GM19035 (cell line): ENCODE measurements around the gene BRDT.

ENCODE experiments used
- ATAC-seq: cut with Tn5 transposase; IDR thresholded peaks from one replicate; pipeline ENCODE4 v1.9.1; 2021; ENCODE audit not compliant: unreplicated experiment

Gene BRDT

GRCh38 chr1:91949356-91949699 is at the start of gene BRDT:
Gene BRDT (plus strand): TSS chr1:91949401. CDS start chr1:91962755, 13,354 bp downstream.
- ATAC-seq: no peak

- ATAC-seq: no peak
These were observed 48.6 kb upstream of the BRDT start for GRCh38 chr1:91900562-91900961.

- ATAC-seq: no peak
These were observed 48.0 kb upstream of the BRDT start for GRCh38 chr1:91901231-91901630.

GRCh38 chr1:91912266-91912665 is 36.9 kb upstream of the BRDT start:
- no peak for ATAC-seq

- ATAC-seq: no peak
These were observed 36.2 kb upstream of the BRDT start for GRCh38 chr1:91913018-91913417.

- no peak for ATAC-seq
These were observed 33.2 kb upstream of the BRDT start for GRCh38 chr1:91916046-91916445.

GRCh38 chr1:91916811-91917460 is 32.3 kb upstream of the BRDT start:
- no peak for ATAC-seq

- no peak for ATAC-seq
These were observed 29.2 kb upstream of the BRDT start for GRCh38 chr1:91919962-91920361.

GRCh38 chr1:91924146-91924545 is 25.1 kb upstream of the BRDT start:
- no peak for ATAC-seq

- no peak for ATAC-seq
These were observed 23.4 kb upstream of the BRDT start for GRCh38 chr1:91925644-91926435.

GRCh38 chr1:91928026-91928425 is 21.2 kb upstream of the BRDT start:
- no peak for ATAC-seq

- ATAC-seq: no peak
These were observed 20.0 kb upstream of the BRDT start for GRCh38 chr1:91929250-91929649.

- ATAC-seq: no peak
These were observed 11.6 kb upstream of the BRDT start for GRCh38 chr1:91937613-91938012.

- no peak for ATAC-seq
These were observed 8.7 kb upstream of the BRDT start for GRCh38 chr1:91940496-91940895.

- no peak for ATAC-seq
These were observed 5.1 kb upstream of the BRDT start for GRCh38 chr1:91944087-91944486.

GRCh38 chr1:91948097-91948496 is 1.1 kb upstream of the BRDT start:
- ATAC-seq: no peak

- no peak for ATAC-seq
These were observed 473 bp upstream of the BRDT start for GRCh38 chr1:91948501-91949355.

GRCh38 chr1:91952187-91952586 is 3.0 kb downstream of the BRDT start:
- no peak for ATAC-seq

GRCh38 chr1:91958926-91959325 is 9.7 kb downstream of the BRDT start:
- ATAC-seq: no peak

GRCh38 chr1:91968334-91968733 is 19.1 kb downstream of the BRDT start:
- ATAC-seq: no peak

GRCh38 chr1:91979383-91979782 is 30.2 kb downstream of the BRDT start:
- ATAC-seq: no peak

- ATAC-seq: no peak
These were observed 31.5 kb downstream of the BRDT start for GRCh38 chr1:91980663-91981062.
